Neural cell (in vitro differentiated cells): ENCODE results near the gene RBM43. TPM values are rescaled to one million over a fixed set of nuclear protein-coding genes. Genes with fewer than 3 reads are reported as not detected.

Experiments
- H2AFZ ChIP-seq: fragments of 200-600, 300-800 bp; sonication (generic), shearing (Covaris generic); 2 replicates; pipeline ENCODE4 v1.6.0; 2014; ENCODE audit warnings: low read depth, mild to moderate bottlenecking, antibody characterized with exemption, low read length, moderate library complexity
- H3F3A ChIP-seq: fragments of 200-600 bp; shearing (Covaris generic); 2 replicates; pipeline ENCODE4 v1.6.1; 2016; ENCODE audit warnings: mild to moderate bottlenecking, moderate library complexity, mixed read lengths, antibody characterized with exemption, low read length; ENCODE audit not compliant: insufficient read depth, poor library complexity, severe bottlenecking
- H3K27ac ChIP-seq: fragments of 200-600, 300-800 bp; sonication (generic), shearing (Covaris generic); 2 replicates; pipeline ENCODE4 v1.5.1; 2014; ENCODE audit warnings: mild to moderate bottlenecking, low read length, moderate library complexity
- H3K27me3 ChIP-seq: fragments of 300-800, 200-600 bp; sonication (generic), shearing (Covaris generic); 2 replicates; pipeline ENCODE4 v1.6.0; 2014; ENCODE audit warnings: mild to moderate bottlenecking, low read depth, low read length, moderate library complexity; ENCODE audit not compliant: insufficient read depth
- H3K36me3 ChIP-seq: fragments of 300-800, 200-600 bp; sonication (generic), shearing (Covaris generic); 2 replicates; pipeline ENCODE4 v1.5.1; 2014; ENCODE audit warnings: mild to moderate bottlenecking, antibody characterized with exemption, low read length, moderate library complexity; ENCODE audit not compliant: insufficient read depth
- H3K4me2 ChIP-seq: fragments of 300-800, 200-600 bp; sonication (generic), shearing (Covaris generic); 2 replicates; pipeline ENCODE4 v1.6.0; 2014; ENCODE audit warnings: mild to moderate bottlenecking, low read length
- H3K4me3 ChIP-seq: fragments of 300-800, 200-600 bp; sonication (generic), shearing (Covaris generic); 2 replicates; pipeline ENCODE4 v1.5.1; 2014; ENCODE audit warnings: mild to moderate bottlenecking, low read length, moderate library complexity
- H3K79me2 ChIP-seq: fragments of 200-600 bp; shearing (Covaris generic); replicated peaks from 2 replicates; pipeline ENCODE4 v1.6.0; 2014; ENCODE audit warnings: mild to moderate bottlenecking, low read length, moderate library complexity; ENCODE audit not compliant: insufficient read depth
- H3K9ac ChIP-seq: fragments of 300-800, 200-600 bp; sonication (generic), shearing (Covaris generic); 2 replicates; pipeline ENCODE4 v1.6.1; 2016; ENCODE audit warnings: mild to moderate bottlenecking, low read length, mixed read lengths
- H3K9me2 ChIP-seq: fragments of 200-600 bp; shearing (Covaris generic); 2 replicates; pipeline ENCODE4 v1.6.1; 2016; ENCODE audit warnings: mild to moderate bottlenecking, low read length, mixed read lengths; ENCODE audit not compliant: insufficient read depth
- H3K9me3 ChIP-seq: fragments of 200-600, 300-800 bp; sonication (generic), shearing (Covaris generic); 2 replicates; pipeline ENCODE4 v1.6.1; 2016; ENCODE audit warnings: mild to moderate bottlenecking, mixed run types, low read length, moderate library complexity, mixed read lengths
- H4K20me1 ChIP-seq: fragments of 200-600 bp; shearing (Covaris generic); 2 replicates; pipeline ENCODE4 v1.6.1; 2016; ENCODE audit warnings: mild to moderate bottlenecking, mixed run types; ENCODE audit not compliant: insufficient read depth
- EP300 ChIP-seq: fragments of 450-650 bp; conservative IDR thresholded peaks from 2 replicates; pipeline ENCODE4 v1.6.1; 2014; ENCODE audit warnings: antibody characterized with exemption, mild to moderate bottlenecking, moderate library complexity; ENCODE audit not compliant: poor library complexity, severe bottlenecking
- EZH2 ChIP-seq: fragments of 200-600, 300-800 bp; shearing (Covaris generic), sonication (generic); IDR thresholded peaks from 2 replicates; pipeline ENCODE4 v1.6.1; 2014; ENCODE audit warnings: antibody characterized with exemption, low read length, borderline replicate concordance, mild to moderate bottlenecking; ENCODE audit not compliant: insufficient read depth, poor library complexity, severe bottlenecking
- MXI1 ChIP-seq: fragments of 450-650 bp; conservative IDR thresholded peaks from 2 replicates; pipeline ENCODE4 v1.6.1; 2014; ENCODE audit warnings: antibody characterized with exemption, mild to moderate bottlenecking; ENCODE audit not compliant: poor library complexity, severe bottlenecking
- POLR2AphosphoS5 ChIP-seq: IDR thresholded peaks from 2 replicates; pipeline ENCODE4 v1.6.1; 2012
- RAD21 ChIP-seq: fragments of 450-650 bp; conservative IDR thresholded peaks from 2 replicates; pipeline ENCODE4 v1.6.1; 2014; ENCODE audit warnings: antibody characterized with exemption, mild to moderate bottlenecking, moderate library complexity
- SMC3 ChIP-seq: fragments of 450-650 bp; conservative IDR thresholded peaks from 2 replicates; pipeline ENCODE4 v1.6.1; 2014; ENCODE audit warnings: antibody characterized with exemption, mild to moderate bottlenecking, moderate library complexity; ENCODE audit not compliant: poor library complexity
- TAF1 ChIP-seq: IDR thresholded peaks from 2 replicates; pipeline ENCODE4 v1.6.1; 2012; ENCODE audit warnings: low read depth
- polyA plus RNA-seq: library from polyadenylated mRNA; depleted of rRNA; stranded (reverse); fragments of >200 nt; gene quantifications from 2 replicates; pipeline ENCODE4 v1.2.3, GENCODE V29; 2014
- TF ChIP-seq, protein P1 (sequence below): fragments of 450-650 bp; IDR thresholded peaks from 2 replicates; pipeline ENCODE4 v1.5.1; 2014; ENCODE audit warnings: antibody characterized with exemption, mild to moderate bottlenecking, moderate library complexity; ENCODE audit not compliant: poor library complexity, severe bottlenecking
- TF ChIP-seq, protein P2 (sequence below): IDR thresholded peaks from 2 replicates; pipeline ENCODE4 v1.6.1; 2012; ENCODE audit warnings: borderline replicate concordance

Gene RBM43
- polyA plus RNA-seq, 1 donor from 2014 or later: not detected

DNA sequence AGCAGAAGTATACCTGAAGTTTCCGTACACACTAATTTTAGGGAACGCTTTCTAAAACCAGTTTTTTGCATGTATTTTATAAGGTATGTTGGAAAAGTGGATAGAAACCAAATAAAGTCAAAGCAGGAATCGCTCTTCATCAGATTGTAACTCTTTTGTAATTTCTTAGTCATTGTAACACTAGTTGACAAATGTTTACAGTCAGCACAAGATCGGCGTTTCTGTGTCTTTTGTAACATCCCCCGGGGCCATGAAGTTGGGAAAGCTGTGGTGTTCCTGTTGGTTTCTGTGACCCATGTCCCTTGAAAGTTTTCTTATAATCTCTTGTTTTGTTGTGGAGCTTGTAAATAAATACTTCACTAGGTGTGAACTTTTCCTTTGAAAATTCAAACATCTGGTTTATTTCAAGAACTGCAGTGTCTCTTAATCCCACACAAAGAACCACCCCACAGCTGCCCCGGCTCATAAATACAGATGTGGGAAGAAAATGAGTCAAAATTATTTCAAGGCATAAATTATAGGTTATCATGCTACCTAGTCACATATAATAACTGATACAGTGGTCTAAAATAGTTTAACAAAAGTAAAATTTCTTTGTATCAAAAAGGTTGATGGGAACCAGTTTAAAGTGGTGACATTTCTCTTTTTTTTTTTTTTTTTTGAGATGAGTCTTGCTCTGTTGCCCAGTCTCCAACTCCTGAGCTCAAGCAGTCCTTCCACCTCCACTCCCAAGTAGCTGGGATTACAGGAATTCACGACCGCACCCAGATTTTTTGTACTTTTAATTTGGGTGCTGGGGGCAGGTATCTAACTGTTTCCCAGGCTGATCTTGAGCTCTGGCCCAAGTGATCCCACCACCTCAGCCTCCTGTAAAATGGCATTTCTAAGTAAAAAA, 28.6 kb upstream of the RBM43 start:
- H3K27me3 ChIP-seq: peaks cover 5% of the 10 kb centered on the region
- H4K20me1 ChIP-seq: no peaks in the 10 kb centered on the region
- H3K9ac ChIP-seq: no peak overlapping the region
- no peaks in the 10 kb centered on the region for H3K36me3 ChIP-seq
- no peak overlapping the region for H3K27ac ChIP-seq
- no peak overlapping the region for H2AFZ ChIP-seq
- no peaks in the 10 kb centered on the region for H3K9me2 ChIP-seq
- H3K4me3 ChIP-seq: no peak overlapping the region
- no peaks in the 10 kb centered on the region for H3K79me2 ChIP-seq
- H3F3A ChIP-seq: no peaks in the 10 kb centered on the region
- H3K4me2 ChIP-seq: no peak overlapping the region
- TF ChIP-seq POLR2AphosphoS5 (no peak), EZH2 (no peak)
- TF ChIP-seq, protein P1, sequence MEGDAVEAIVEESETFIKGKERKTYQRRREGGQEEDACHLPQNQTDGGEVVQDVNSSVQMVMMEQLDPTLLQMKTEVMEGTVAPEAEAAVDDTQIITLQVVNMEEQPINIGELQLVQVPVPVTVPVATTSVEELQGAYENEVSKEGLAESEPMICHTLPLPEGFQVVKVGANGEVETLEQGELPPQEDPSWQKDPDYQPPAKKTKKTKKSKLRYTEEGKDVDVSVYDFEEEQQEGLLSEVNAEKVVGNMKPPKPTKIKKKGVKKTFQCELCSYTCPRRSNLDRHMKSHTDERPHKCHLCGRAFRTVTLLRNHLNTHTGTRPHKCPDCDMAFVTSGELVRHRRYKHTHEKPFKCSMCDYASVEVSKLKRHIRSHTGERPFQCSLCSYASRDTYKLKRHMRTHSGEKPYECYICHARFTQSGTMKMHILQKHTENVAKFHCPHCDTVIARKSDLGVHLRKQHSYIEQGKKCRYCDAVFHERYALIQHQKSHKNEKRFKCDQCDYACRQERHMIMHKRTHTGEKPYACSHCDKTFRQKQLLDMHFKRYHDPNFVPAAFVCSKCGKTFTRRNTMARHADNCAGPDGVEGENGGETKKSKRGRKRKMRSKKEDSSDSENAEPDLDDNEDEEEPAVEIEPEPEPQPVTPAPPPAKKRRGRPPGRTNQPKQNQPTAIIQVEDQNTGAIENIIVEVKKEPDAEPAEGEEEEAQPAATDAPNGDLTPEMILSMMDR: no peak
- H3K9me3 ChIP-seq: no peaks in the 10 kb centered on the region

DNA sequence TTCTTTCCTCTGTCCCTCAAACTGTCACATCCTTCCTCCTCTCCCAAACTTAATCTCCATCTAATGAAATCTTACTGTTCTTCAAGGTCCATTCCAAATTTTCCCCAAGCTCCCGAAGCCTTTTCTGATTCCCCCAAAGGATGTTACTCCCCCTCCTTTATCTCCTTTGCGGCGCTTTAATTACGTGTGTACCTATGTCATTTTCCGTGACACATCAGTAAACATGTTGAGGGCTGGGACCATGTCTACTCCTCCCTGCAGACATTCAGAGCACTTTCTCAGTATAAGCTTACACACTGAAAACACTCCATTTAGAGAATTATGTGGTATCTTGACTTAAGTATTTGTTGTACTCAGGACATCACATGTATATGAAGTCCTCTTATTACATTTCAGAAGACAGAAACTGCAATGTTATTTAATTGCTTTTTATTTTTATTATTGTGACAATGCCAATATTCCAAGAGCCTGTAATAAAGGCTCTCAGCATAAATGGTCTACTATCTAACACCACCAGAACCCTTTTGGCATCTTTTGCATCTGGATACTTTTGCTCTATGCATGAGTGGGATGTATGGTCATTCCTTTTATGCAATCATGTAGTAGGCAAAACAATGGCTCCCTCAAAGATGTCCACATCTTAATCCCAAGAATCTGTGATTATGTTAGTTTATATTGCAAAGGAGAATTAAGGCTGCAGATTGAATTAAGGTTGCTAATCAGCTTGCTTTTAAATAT, 26.0 kb upstream of the RBM43 start:
- H3K36me3 ChIP-seq: no peaks in the 10 kb centered on the region
- no peak overlapping the region for H3K9ac ChIP-seq
- H4K20me1 ChIP-seq: no peaks in the 10 kb centered on the region
- TF ChIP-seq TAF1 (no peak), POLR2AphosphoS5 (no peak), MXI1 (no peak), EZH2 (no peak), EP300 (no peak), RAD21 (no peak), SMC3 (no peak)
- TF ChIP-seq, protein P2, sequence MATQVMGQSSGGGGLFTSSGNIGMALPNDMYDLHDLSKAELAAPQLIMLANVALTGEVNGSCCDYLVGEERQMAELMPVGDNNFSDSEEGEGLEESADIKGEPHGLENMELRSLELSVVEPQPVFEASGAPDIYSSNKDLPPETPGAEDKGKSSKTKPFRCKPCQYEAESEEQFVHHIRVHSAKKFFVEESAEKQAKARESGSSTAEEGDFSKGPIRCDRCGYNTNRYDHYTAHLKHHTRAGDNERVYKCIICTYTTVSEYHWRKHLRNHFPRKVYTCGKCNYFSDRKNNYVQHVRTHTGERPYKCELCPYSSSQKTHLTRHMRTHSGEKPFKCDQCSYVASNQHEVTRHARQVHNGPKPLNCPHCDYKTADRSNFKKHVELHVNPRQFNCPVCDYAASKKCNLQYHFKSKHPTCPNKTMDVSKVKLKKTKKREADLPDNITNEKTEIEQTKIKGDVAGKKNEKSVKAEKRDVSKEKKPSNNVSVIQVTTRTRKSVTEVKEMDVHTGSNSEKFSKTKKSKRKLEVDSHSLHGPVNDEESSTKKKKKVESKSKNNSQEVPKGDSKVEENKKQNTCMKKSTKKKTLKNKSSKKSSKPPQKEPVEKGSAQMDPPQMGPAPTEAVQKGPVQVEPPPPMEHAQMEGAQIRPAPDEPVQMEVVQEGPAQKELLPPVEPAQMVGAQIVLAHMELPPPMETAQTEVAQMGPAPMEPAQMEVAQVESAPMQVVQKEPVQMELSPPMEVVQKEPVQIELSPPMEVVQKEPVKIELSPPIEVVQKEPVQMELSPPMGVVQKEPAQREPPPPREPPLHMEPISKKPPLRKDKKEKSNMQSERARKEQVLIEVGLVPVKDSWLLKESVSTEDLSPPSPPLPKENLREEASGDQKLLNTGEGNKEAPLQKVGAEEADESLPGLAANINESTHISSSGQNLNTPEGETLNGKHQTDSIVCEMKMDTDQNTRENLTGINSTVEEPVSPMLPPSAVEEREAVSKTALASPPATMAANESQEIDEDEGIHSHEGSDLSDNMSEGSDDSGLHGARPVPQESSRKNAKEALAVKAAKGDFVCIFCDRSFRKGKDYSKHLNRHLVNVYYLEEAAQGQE: no peak
- TF ChIP-seq, protein P1: no peak
- no peak overlapping the region for H3K27ac ChIP-seq
- no peak overlapping the region for H3K4me2 ChIP-seq
- H3K79me2 ChIP-seq: no peaks in the 10 kb centered on the region
- H3K9me2 ChIP-seq: no peaks in the 10 kb centered on the region
- no peaks in the 10 kb centered on the region for H3K9me3 ChIP-seq
- no peak overlapping the region for H3K4me3 ChIP-seq
- H2AFZ ChIP-seq: no peak overlapping the region
- peaks cover 5% of the 10 kb centered on the region for H3K27me3 ChIP-seq
- no peaks in the 10 kb centered on the region for H3F3A ChIP-seq
